H1 (cell line): ENCODE data around the gene CLEC2B. TPM values are rescaled to one million over a fixed set of nuclear protein-coding genes. Genes with fewer than 3 reads are reported as not detected.
"Not testable (repeated sequence)": the region's sequence is repeated elsewhere in the genome, so short reads cannot be mapped to it uniquely, and the experiment has no call there.

ENCODE experiments used
- CTCF ChIA-PET: fragments of 300-600 bp; sonication (Branson Sonifier 250); formaldehyde crosslinking; loops from one replicate; lab custom pipeline; 2021; ENCODE audit not compliant: partially characterized antibody; lab: Charles Lee
- POLR2A ChIA-PET: fragments of 300-600 bp; sonication (Branson Sonifier 250); formaldehyde crosslinking; loops from one replicate; lab custom pipeline; 2021; ENCODE audit warnings: inconsistent platforms; ENCODE audit not compliant: partially characterized antibody; lab: Charles Lee
- DNase-seq, 2 experiments: peaks; one replicate each; pipeline versions ENCODE4 v3.0.0 to v3.0.0-alpha.2; 2010 to 2022; ENCODE audit warnings: low spot score in 2 of 2, low read depth in 1 of 2, mixed read lengths in 1 of 2
- FAIRE-seq: peaks from 2 replicates; lab custom pipeline; 2011; peaks lifted over from hg19 to GRCh38; lab: Jason Lieb, UNC
- H2AFZ ChIP-seq: 2 replicates; pipeline ENCODE4 v1.8.1; 2012; ENCODE audit warnings: low read length, inconsistent platforms
- H2AK5ac ChIP-seq: 2 replicates; pipeline ENCODE4 v1.6.1; 2013; ENCODE audit warnings: low read depth, low read length
- H2BK120ac ChIP-seq: replicated peaks from 2 replicates; pipeline ENCODE3; 2013; ENCODE audit warnings: low read depth, low read length, inconsistent platforms
- H2BK12ac ChIP-seq: 2 replicates; pipeline ENCODE4 v1.6.1; 2013; ENCODE audit warnings: low read depth, low read length
- H2BK15ac ChIP-seq: 2 replicates; pipeline ENCODE4 v1.6.1; 2013; ENCODE audit warnings: low read length
- H2BK20ac ChIP-seq: 2 replicates; pipeline ENCODE4 v1.6.1; 2013; ENCODE audit warnings: low read length
- H2BK5ac ChIP-seq: 2 replicates; pipeline ENCODE4 v1.6.1; 2013; ENCODE audit warnings: low read depth, low read length
- H3K14ac ChIP-seq: 2 replicates; pipeline ENCODE4 v1.6.1; 2013; ENCODE audit warnings: inconsistent platforms; ENCODE audit not compliant: insufficient read length
- H3K18ac ChIP-seq: 2 replicates; pipeline ENCODE4 v1.6.1; 2013; ENCODE audit warnings: low read length; ENCODE audit errors: extremely low read depth
- H3K23ac ChIP-seq: 2 replicates; pipeline ENCODE4 v1.6.1; 2013; ENCODE audit warnings: inconsistent platforms; ENCODE audit not compliant: insufficient read length
- H3K23me2 ChIP-seq: 2 replicates; pipeline ENCODE4 v1.6.1; 2013; ENCODE audit warnings: low read depth, low read length
- H3K27ac ChIP-seq: 2 replicates; pipeline ENCODE4 v1.6.1; 2011; ENCODE audit warnings: low read depth, low read length, inconsistent platforms
- H3K27me3 ChIP-seq, 4 experiments: replicated peaks in 1 of 4; 1 replicate in 1 of 4; 2 replicates in 3 of 4; pipeline versions ENCODE4 v1.6.1 to v1.8.1; 2011 to 2013; ENCODE audit warnings: low read length in 3 of 4, mild to moderate bottlenecking in 3 of 4, inconsistent platforms in 2 of 4, mixed read lengths in 2 of 4, moderate library complexity in 1 of 4; ENCODE audit not compliant: control insufficient read depth in 3 of 4, insufficient read depth in 3 of 4; ENCODE audit errors: extremely low read depth in 1 of 4
- H3K36me3 ChIP-seq, 4 experiments: 2 replicates each; pipeline versions ENCODE4 v1.6.1 to v1.8.1; 2011 to 2013; ENCODE audit warnings: mild to moderate bottlenecking in 4 of 4, low read length in 3 of 4, moderate library complexity in 2 of 4, control low read depth in 1 of 4, inconsistent platforms in 1 of 4; ENCODE audit not compliant: insufficient read depth in 4 of 4, control insufficient read depth in 2 of 4
- H3K4ac ChIP-seq: replicated peaks from 2 replicates; pipeline ENCODE3; 2013; ENCODE audit warnings: low read length, low read depth, mixed read lengths, inconsistent platforms; ENCODE audit not compliant: insufficient read length
- H3K4me1 ChIP-seq, 4 experiments: replicated peaks in 1 of 4; 1 replicate in 1 of 4; 2 replicates in 3 of 4; pipeline versions ENCODE4 v1.6.1 to v1.8.1; 2011 to 2013; ENCODE audit warnings: low read length in 3 of 4, inconsistent platforms in 2 of 4, mixed read lengths in 1 of 4; ENCODE audit not compliant: insufficient read depth in 4 of 4, control insufficient read depth in 3 of 4
- H3K4me2 ChIP-seq, 2 experiments: 2 replicates each; pipeline versions ENCODE4 v1.6.1 to v1.8.1; 2011 to 2013; ENCODE audit warnings: low read depth in 2 of 2, low read length in 2 of 2, control low read depth in 1 of 2, inconsistent platforms in 1 of 2, mild to moderate bottlenecking in 1 of 2; ENCODE audit not compliant: insufficient read depth in 1 of 2
- H3K4me3 ChIP-seq, 4 experiments: fragments of 200-600, 300-600 bp in 1 of 4; sonication (generic), shearing (Covaris generic), sonication (Bioruptor Twin) in 1 of 4; 2 replicates each; pipeline versions ENCODE4 v1.5.1 to v1.8.1; 2011 to 2016; ENCODE audit warnings: low read length in 4 of 4, low read depth in 3 of 4, control low read depth in 2 of 4, inconsistent platforms in 2 of 4, mild to moderate bottlenecking in 2 of 4, mixed read lengths in 1 of 4, moderate library complexity in 1 of 4; ENCODE audit not compliant: insufficient read depth in 2 of 4; ENCODE audit errors: extremely low read depth in 1 of 4
- H3K56ac ChIP-seq: replicated peaks from 2 replicates; pipeline ENCODE3; 2013; ENCODE audit warnings: low read depth, mild to moderate bottlenecking, mixed read lengths, low read length, inconsistent platforms; ENCODE audit not compliant: insufficient read length
- H3K79me1 ChIP-seq: 2 replicates; pipeline ENCODE4 v1.6.1; 2013; ENCODE audit warnings: low read depth, low read length, control low read depth
- H3K79me2 ChIP-seq, 2 experiments: 2 replicates each; pipeline versions ENCODE4 v1.6.1 to v1.8.1; 2012 to 2013; ENCODE audit warnings: low read length in 2 of 2, mild to moderate bottlenecking in 2 of 2, inconsistent platforms in 1 of 2; ENCODE audit not compliant: insufficient read depth in 2 of 2, control insufficient read depth in 1 of 2
- H3K9ac ChIP-seq, 4 experiments: replicated peaks in 1 of 4; 1 replicate in 1 of 4; 2 replicates in 3 of 4; pipeline versions ENCODE4 v1.6.1 to v1.8.1; 2011 to 2013; ENCODE audit warnings: low read depth in 3 of 4, low read length in 3 of 4, control low read depth in 2 of 4, mild to moderate bottlenecking in 2 of 4, moderate library complexity in 2 of 4, inconsistent platforms in 1 of 4; ENCODE audit errors: extremely low read depth in 1 of 4
- H3K9me3 ChIP-seq, 2 experiments: 2 replicates each; pipeline versions ENCODE4 v1.6.1 to v1.8.1; 2012 to 2013; ENCODE audit warnings: mild to moderate bottlenecking in 2 of 2, moderate library complexity in 2 of 2, control low read depth in 1 of 2, inconsistent platforms in 1 of 2, low read depth in 1 of 2, low read length in 1 of 2, mixed read lengths in 1 of 2; ENCODE audit not compliant: insufficient read depth in 2 of 2
- H4K20me1 ChIP-seq, 2 experiments: replicated peaks in 1 of 2; 2 replicates each; pipeline versions ENCODE3 to v1.8.1; 2011 to 2013; ENCODE audit warnings: inconsistent platforms in 2 of 2, low read length in 2 of 2, mild to moderate bottlenecking in 1 of 2; ENCODE audit not compliant: insufficient read depth in 2 of 2, control insufficient read depth in 1 of 2
- H4K5ac ChIP-seq: 2 replicates; pipeline ENCODE4 v1.6.1; 2013; ENCODE audit warnings: low read length, low read depth, mixed read lengths, inconsistent platforms; ENCODE audit not compliant: insufficient read length
- H4K8ac ChIP-seq: 2 replicates; pipeline ENCODE4 v1.8.0; 2013; ENCODE audit warnings: mild to moderate bottlenecking, moderate library complexity, low read length, inconsistent platforms; ENCODE audit not compliant: insufficient read depth; ENCODE audit errors: extremely low read depth
- H4K91ac ChIP-seq: replicated peaks from 2 replicates; pipeline ENCODE3; 2013; ENCODE audit warnings: low read length, mixed read lengths, inconsistent platforms; ENCODE audit not compliant: insufficient read length
- WGBS, 2 experiments: shearing (Covaris generic) in 1 of 2; methylation state at CpG; one replicate each; pipeline versions ENCODE4 v1.1.6 to v1.1.7; 2013 to 2015; ENCODE audit warnings: low lambda C conversion rate in 2 of 2, mixed read lengths in 2 of 2, inconsistent platforms in 1 of 2, low coverage in 1 of 2, missing lambda C conversion rate in 1 of 2; ENCODE audit not compliant: insufficient replicate concordance in 2 of 2, insufficient coverage in 1 of 2, insufficient read length in 1 of 2; ENCODE audit errors: extremely low coverage in 1 of 2, missing lambda C conversion rate in 1 of 2; 5-methylcytosine and 5-hydroxymethylcytosine counted together
- polyA plus RNA-seq, 7 experiments: library from polyadenylated mRNA; depleted of rRNA in 3 of 7; stranded (reverse) in 5 of 7; unstranded in 2 of 7; fragments of >200 nt in 5 of 7; fragments of 200-250 nt in 2 of 7; gene quantifications; 1 replicate in 5 of 7; 2 replicates in 1 of 7; 4 replicates in 1 of 7; pipeline versions ENCODE4 v1.2.1 to v1.2.3, GENCODE V29; 2011 to 2013; ENCODE audit warnings: missing spikeins in 2 of 7, mixed read lengths in 2 of 7
- total RNA-seq: library from RNA; stranded (reverse); fragmentation: NEBNext Ultra II Directional; extraction: Animal tissue kit (Norgen Biotek cat#: 25700); gene quantifications from 2 replicates; pipeline ENCODE4 v1.2.1, GENCODE V29; 2021

CLEC2B gene
- total and polyA plus RNA-seq, 2 of the 8 experiments (the other 6 are each of a cell fraction or from before 2014, with no cell fraction given), result not detected

- H3K4me2 ChIP-seq, H3K56ac ChIP-seq, H4K20me1 ChIP-seq, H3K4ac ChIP-seq, H3K4me1 ChIP-seq, H3K79me2 ChIP-seq, H3K79me1 ChIP-seq, H2AK5ac ChIP-seq, H2BK20ac ChIP-seq, H3K23me2 ChIP-seq, H3K27ac ChIP-seq, H4K5ac ChIP-seq, H3K14ac ChIP-seq, H2BK15ac ChIP-seq, FAIRE-seq, H2BK5ac ChIP-seq, H2BK120ac ChIP-seq, H3K9me3 ChIP-seq, H3K27me3 ChIP-seq, POLR2A ChIA-PET, H3K18ac ChIP-seq, H3K36me3 ChIP-seq, H3K23ac ChIP-seq, H3K4me3 ChIP-seq, H2AFZ ChIP-seq, H2BK12ac ChIP-seq, H4K91ac ChIP-seq, DNase-seq, H4K8ac ChIP-seq, H3K9ac ChIP-seq: not testable (repeated sequence)
- WGBS, 2 experiments, result 100% methylated on average over 4 of the region's 26 CpGs; no CpG with 5 or more reads in 1 of the 2 experiments
- CTCF ChIA-PET, result interaction anchor here (1.0 to 1.4 kb wide), 2 partner anchors 125 to 129 kb away, joined by 4 read pairs; no protein-coding TSS in a partner anchor
These were observed 7.0 kb upstream of the CLEC2B start for GRCh38 chr12:9876120-9876519.
